ENCODE measurements around the gene ZNF428.

ZNF428 gene

DNA sequence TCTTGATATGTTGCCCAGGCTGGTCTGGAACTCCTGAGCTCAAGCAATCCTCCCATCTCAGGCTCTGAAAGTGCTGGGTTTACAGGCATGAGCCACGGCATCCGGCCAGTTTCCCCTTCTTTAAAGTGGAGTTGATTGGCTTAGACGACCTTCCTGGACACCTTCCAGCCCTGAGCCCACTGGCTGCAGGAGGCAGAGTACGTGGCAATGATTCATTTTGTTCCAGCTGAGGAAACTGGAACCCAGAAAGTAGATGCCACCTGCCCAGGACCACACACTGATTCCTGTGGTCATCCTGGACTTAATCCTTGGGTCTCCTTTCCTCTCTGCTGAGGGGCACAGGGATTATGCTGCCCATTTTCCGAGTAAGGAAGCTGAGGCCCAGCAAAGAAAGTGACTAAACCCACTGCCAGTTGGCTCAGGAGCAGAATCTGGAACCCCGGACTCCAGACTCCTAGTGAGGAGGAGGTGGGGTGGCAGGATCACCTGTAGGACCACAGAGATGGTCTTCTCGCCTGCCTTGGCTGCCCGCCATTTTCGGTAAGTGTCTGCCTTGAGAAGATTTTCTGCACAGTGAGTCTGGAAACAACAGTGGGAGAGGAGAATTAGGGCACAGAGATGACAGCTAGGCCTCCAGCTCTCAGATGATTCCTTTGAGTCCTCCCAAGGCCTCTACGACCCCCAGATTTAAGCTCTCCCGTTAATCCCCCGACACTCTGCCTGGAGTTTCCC is 44.8 kb downstream of the ZNF428 start:
- Histone ChIP-seq H3K9ac (ENCODE audit: low read depth, low read length) (peak overlapping the region; percentile 62), H3K27me3 (ENCODE audit: control insufficient read depth, insufficient read depth, low read length) (no peaks in the 10 kb centered on the region), H3K27ac (ENCODE audit: low read depth, low read length) (peak overlapping the region; percentile 43), H3K4me3 (ENCODE audit: low read depth, low read length) (peak overlapping the region; percentile 82), H3K9me3 (ENCODE audit: control insufficient read depth, insufficient read depth, low read length) (no peaks in the 10 kb centered on the region), H3K4me1 (ENCODE audit: control insufficient read depth, insufficient read depth, low read length) (peaks cover 11% of the 10 kb centered on the region; the same call in 1 of the 2 replicates), H3K36me3 (ENCODE audit: control insufficient read depth, insufficient read depth, low read length) (peaks cover 10% of the 10 kb centered on the region)

DNA sequence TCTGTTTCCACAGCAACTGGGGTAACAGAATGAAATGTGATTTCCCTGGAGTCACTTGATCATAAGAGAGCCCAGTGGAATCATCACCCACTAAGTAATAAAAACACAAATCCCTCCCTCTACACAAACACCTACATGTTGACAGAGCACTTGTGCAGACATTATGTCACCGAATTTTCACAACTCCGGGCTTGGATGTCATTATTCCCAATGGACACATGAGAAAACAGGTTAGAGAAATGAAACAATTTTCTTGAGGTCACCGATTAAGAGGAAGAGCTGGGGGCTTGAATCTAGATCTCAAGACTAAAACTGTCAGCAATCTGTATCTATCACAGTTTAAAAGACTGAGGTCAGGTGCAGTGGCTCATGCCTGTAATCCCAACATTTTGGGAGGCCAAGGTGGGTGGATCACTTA is 47.2 kb downstream of the ZNF428 start:
- Histone ChIP-seq H3K9me3 (ENCODE audit: control insufficient read depth, insufficient read depth, low read length) (no peaks in the 10 kb centered on the region), H3K36me3 (ENCODE audit: control insufficient read depth, insufficient read depth, low read length) (peaks cover 10% of the 10 kb centered on the region), H3K4me1 (ENCODE audit: control insufficient read depth, insufficient read depth, low read length) (peaks cover 11% of the 10 kb centered on the region; the same call in 1 of the 2 replicates), H3K9ac (ENCODE audit: low read depth, low read length) (no peak overlapping the region), H3K27me3 (ENCODE audit: control insufficient read depth, insufficient read depth, low read length) (no peaks in the 10 kb centered on the region), H3K27ac (ENCODE audit: low read depth, low read length) (no peak overlapping the region), H3K4me3 (ENCODE audit: low read depth, low read length) (no peak overlapping the region)

DNA sequence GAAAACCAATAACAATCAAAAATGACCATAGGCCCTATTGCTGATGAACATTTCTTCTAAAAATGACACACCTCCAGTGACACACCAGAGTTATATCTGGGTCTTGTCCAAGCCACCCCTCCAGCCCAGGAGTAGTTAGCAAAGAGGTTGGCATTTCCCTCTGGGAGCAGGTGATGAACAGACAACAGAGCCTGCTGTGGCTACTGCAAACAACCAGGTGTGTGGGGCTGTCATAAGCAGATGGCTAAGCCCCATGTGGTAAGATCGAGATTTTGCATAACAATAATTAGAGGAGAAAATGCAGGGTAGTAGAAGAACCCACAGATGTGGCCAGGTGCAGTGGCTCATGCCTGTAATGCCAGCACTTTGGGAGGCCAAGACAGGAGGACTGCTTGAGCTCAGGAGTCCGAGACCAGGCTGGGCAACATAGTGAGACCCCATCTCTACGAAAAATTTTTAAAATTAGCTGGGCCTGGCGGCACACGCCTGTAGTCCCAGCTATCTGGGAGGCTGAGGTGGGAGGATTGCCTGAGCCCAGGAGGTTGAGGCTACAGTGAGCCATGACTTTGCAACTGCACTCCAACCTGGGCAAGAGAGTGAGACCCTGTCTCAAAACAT is 49.1 kb downstream of the ZNF428 start:
- no peak overlapping the region for H3K9ac ChIP-seq (ENCODE audit: low read depth, low read length)
- peaks cover 10% of the 10 kb centered on the region for H3K36me3 ChIP-seq (ENCODE audit: control insufficient read depth, insufficient read depth, low read length)
- H3K4me1 ChIP-seq (ENCODE audit: control insufficient read depth, insufficient read depth, low read length), result peaks cover 6% of the 10 kb centered on the region; the same call in 1 of the 2 replicates

DNA sequence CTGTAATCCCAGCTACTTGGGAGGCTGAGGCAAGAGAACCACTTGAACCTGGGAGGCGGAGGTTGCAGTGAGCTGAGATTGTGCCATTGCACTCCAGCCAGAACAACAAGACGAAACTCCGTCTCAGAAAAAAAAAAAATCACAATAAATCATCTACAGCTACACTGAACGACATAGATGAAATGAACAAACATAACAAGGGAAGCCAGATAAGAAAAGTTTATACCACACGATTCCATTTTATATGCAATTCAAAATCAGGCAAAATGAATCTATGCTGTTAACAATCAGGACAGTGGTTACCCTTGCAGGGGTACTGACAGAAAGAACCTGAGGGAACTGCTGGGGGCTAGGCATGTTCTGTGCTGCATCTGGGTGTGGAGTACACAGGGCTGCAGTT is 49.8 kb downstream of the ZNF428 start:
- H3K27me3 ChIP-seq (ENCODE audit: control insufficient read depth, insufficient read depth, low read length), result no peaks in the 10 kb centered on the region
- H3K9me3 ChIP-seq (ENCODE audit: control insufficient read depth, insufficient read depth, low read length), result no peaks in the 10 kb centered on the region
- peaks cover 10% of the 10 kb centered on the region for H3K36me3 ChIP-seq (ENCODE audit: control insufficient read depth, insufficient read depth, low read length)
- H3K4me3 ChIP-seq (ENCODE audit: low read depth, low read length), result no peak overlapping the region
- no peak overlapping the region for H3K9ac ChIP-seq (ENCODE audit: low read depth, low read length)
- H3K27ac ChIP-seq (ENCODE audit: low read depth, low read length), result no peak overlapping the region
- peaks cover 2% of the 10 kb centered on the region; the same call in 1 of the 2 replicates for H3K4me1 ChIP-seq (ENCODE audit: control insufficient read depth, insufficient read depth, low read length)

More for the DNA sequence above, 49.1 kb downstream of the ZNF428 start:
- Histone ChIP-seq H3K9me3 (ENCODE audit: control insufficient read depth, insufficient read depth, low read length) (no peaks in the 10 kb centered on the region), H3K27ac (ENCODE audit: low read depth, low read length) (no peak overlapping the region), H3K27me3 (ENCODE audit: control insufficient read depth, insufficient read depth, low read length) (no peaks in the 10 kb centered on the region), H3K4me3 (ENCODE audit: low read depth, low read length) (no peak overlapping the region)

DNA sequence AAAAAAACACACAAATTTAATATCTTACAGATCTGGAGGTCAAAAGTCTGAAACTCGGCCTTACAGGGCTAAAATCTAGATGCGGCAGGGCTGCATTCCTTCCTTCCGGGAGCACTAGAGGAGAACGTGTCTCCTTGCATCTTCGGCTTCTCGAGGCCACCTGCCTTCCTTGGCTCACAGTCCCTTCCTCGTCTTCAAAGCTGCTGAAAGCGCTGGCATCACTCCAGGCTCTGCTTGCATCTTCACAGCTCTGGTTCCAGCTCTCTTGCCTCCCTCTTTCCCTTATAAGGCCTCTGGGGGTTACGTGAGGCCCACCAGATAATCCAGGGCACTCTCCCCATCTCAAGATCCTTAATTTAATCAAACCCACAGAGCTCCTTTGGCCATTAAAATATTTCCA is 54.6 kb downstream of the ZNF428 start:
- Histone ChIP-seq H3K27ac (ENCODE audit: low read depth, low read length) (no peak overlapping the region), H3K4me1 (ENCODE audit: control insufficient read depth, insufficient read depth, low read length) (no peaks in the 10 kb centered on the region), H3K36me3 (ENCODE audit: control insufficient read depth, insufficient read depth, low read length) (peaks cover 14% of the 10 kb centered on the region; the same call in 1 of the 2 replicates), H3K9ac (ENCODE audit: low read depth, low read length) (no peak overlapping the region), H3K4me3 (ENCODE audit: low read depth, low read length) (no peak overlapping the region), H3K9me3 (ENCODE audit: control insufficient read depth, insufficient read depth, low read length) (no peaks in the 10 kb centered on the region), H3K27me3 (ENCODE audit: control insufficient read depth, insufficient read depth, low read length) (no peaks in the 10 kb centered on the region)

DNA sequence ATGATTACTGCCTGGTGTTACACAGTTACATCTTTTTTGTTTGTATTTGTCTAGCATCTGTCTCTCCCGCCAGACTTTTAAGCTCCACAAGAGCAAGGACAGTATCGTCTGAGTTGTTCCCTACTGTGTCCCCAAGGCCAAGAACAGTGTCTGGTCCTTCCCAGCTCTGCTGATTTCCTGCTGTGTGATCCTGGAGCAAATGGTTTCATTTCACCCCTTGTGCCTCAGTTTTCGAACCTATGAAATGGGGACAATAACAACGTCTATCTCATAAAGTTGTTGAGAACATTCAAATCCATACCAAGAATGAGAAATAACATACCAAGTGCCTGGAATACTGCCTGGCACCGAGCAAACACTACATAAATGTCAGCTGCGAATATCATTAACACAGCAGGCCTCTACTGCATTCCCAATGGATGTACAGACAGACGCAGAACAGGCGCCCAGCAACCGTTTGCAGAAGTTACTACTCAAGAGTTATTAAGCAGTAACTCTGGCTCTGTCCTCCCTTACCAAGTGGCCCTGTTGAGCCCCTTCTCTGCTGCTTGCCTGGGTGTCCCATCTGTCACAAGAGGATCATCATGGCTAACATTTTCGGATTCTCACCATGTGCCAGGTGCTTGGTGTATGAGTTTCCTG is 55.5 kb downstream of the ZNF428 start:
- H3K27me3 ChIP-seq (ENCODE audit: control insufficient read depth, insufficient read depth, low read length), result no peaks in the 10 kb centered on the region
- H3K36me3 ChIP-seq (ENCODE audit: control insufficient read depth, insufficient read depth, low read length), result peaks cover 16% of the 10 kb centered on the region; the same call in 1 of the 2 replicates
- no peak overlapping the region for H3K4me3 ChIP-seq (ENCODE audit: low read depth, low read length)
- H3K27ac ChIP-seq (ENCODE audit: low read depth, low read length), result no peak overlapping the region
- no peak overlapping the region for H3K9ac ChIP-seq (ENCODE audit: low read depth, low read length)
- no peaks in the 10 kb centered on the region for H3K4me1 ChIP-seq (ENCODE audit: control insufficient read depth, insufficient read depth, low read length)
- no peaks in the 10 kb centered on the region for H3K9me3 ChIP-seq (ENCODE audit: control insufficient read depth, insufficient read depth, low read length)

DNA sequence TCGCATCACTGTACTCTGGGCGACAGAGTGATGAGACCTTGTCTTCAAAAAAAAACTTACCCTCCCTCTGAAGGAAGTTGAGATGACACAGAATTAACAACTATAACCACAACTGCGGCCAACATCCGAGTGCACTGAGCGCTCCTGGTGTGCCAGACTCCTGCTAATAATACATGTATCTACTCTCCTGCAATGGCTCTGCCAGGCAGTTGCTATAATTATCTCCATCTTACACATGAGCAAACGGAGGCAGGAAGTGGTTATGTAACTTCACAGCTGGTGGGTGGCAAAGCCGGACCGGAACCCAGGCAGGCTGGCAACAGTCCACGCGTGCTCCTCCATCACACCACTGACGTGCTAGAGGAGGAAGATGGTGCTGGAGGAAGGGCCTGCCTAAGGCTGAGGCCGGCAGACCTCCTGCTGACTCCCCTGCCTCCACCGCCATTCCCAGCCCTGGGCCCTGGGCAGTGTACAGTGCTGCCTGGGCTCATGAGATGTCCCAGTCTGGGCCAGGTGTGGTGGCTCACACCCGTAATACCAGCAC is 56.7 kb downstream of the ZNF428 start:
- Histone ChIP-seq H3K27ac (ENCODE audit: low read depth, low read length) (no peak overlapping the region), H3K36me3 (ENCODE audit: control insufficient read depth, insufficient read depth, low read length) (peaks cover 20% of the 10 kb centered on the region)

DNA sequence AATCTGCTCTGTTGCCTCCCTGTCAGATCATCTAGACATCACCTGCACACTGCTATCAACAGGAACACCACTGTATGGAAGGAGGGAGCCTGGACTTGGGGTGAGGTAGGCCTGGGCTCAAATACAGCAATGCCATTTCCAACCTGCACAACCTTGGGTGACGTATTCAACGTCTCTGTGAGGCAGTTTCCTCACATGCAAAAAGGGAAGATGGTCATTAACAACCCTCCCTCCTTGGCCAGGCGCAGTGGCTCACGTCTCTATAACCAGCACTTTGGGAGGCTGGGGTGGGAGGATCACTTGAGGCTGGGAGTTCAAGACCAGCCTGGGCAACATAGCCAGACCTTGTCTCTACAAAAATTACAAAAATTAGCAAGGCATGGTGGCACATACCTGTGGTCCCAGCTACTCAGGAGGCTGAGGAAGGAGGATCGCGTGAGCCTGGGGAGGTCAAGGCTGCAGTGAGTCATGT is 57.2 kb downstream of the ZNF428 start:
- Histone ChIP-seq H3K9ac (ENCODE audit: low read depth, low read length) (no peak overlapping the region), H3K9me3 (ENCODE audit: control insufficient read depth, insufficient read depth, low read length) (no peaks in the 10 kb centered on the region), H3K4me1 (ENCODE audit: control insufficient read depth, insufficient read depth, low read length) (no peaks in the 10 kb centered on the region), H3K36me3 (ENCODE audit: control insufficient read depth, insufficient read depth, low read length) (peaks cover 25% of the 10 kb centered on the region), H3K4me3 (ENCODE audit: low read depth, low read length) (no peak overlapping the region), H3K27ac (ENCODE audit: low read depth, low read length) (no peak overlapping the region), H3K27me3 (ENCODE audit: control insufficient read depth, insufficient read depth, low read length) (no peaks in the 10 kb centered on the region)

More for the DNA sequence above, 56.7 kb downstream of the ZNF428 start:
- H3K27me3 ChIP-seq (ENCODE audit: control insufficient read depth, insufficient read depth, low read length), result no peaks in the 10 kb centered on the region
- H3K4me3 ChIP-seq (ENCODE audit: low read depth, low read length), result no peak overlapping the region
- no peaks in the 10 kb centered on the region for H3K4me1 ChIP-seq (ENCODE audit: control insufficient read depth, insufficient read depth, low read length)
- no peaks in the 10 kb centered on the region for H3K9me3 ChIP-seq (ENCODE audit: control insufficient read depth, insufficient read depth, low read length)
- H3K9ac ChIP-seq (ENCODE audit: low read depth, low read length), result no peak overlapping the region

DNA sequence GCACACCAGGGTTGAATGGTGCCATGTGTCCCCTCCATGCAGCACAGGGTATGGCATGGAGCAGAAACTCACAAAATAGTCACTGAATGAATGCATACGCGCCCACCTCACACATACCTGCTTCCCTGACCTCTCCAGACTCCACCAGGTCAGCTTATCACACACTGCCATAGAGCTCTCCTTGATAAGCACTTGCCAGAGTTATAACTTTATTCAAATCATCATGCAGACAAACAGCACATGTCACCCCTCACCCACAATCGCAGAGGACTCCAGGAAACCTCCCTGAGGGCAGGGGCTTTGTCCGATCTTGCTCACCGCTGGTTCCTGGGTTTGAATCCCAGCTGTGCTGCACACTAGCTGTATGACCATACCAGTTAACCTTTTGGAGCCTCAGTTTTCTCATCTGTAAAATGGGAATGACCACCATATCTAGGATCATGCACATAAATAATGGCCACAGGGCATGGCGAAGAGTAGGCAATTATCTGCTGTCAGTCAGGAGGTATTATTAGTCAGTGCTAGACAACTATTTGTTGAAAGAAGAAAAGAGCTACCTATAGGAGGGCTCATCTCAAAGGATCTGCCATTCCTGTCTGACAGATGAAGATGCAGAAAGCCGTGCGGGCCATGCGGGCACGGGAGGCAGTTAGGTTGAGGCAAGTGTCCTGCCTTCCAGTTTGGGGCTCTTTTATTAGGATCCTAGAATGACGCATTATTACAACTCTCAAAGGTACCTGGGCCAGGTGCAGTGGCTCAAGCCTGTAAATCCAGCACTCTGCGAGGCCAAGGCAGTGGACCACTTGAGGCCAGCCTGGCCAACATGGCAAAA is 58.1 kb downstream of the ZNF428 start:
- Histone ChIP-seq H3K9me3 (ENCODE audit: control insufficient read depth, insufficient read depth, low read length) (no peaks in the 10 kb centered on the region), H3K4me3 (ENCODE audit: low read depth, low read length) (no peak overlapping the region), H3K9ac (ENCODE audit: low read depth, low read length) (no peak overlapping the region), H3K36me3 (ENCODE audit: control insufficient read depth, insufficient read depth, low read length) (peaks cover 26% of the 10 kb centered on the region), H3K4me1 (ENCODE audit: control insufficient read depth, insufficient read depth, low read length) (no peaks in the 10 kb centered on the region), H3K27me3 (ENCODE audit: control insufficient read depth, insufficient read depth, low read length) (no peaks in the 10 kb centered on the region), H3K27ac (ENCODE audit: low read depth, low read length) (no peak overlapping the region)

DNA sequence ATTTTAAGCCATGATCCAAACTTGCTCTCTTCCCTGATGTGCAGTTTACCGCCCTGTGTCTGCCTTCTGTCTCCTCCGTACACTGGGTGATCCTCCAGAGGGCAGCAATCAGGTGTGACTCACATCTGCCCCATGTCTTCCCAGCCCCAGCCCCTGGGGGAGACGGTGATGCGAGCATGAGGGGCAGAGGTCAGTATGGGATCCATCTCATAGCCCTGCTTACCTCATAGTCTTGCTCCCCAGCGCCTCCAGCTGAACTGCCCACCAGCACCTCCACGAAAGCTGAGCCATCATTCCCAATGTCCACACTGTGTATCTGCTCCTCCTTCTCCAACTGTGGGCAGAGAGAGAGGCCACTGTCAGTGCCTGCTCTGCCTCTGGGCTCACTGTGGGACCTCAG is 58.7 kb downstream of the ZNF428 start:
- Histone ChIP-seq H3K27ac (ENCODE audit: low read depth, low read length) (no peak overlapping the region), H3K9ac (ENCODE audit: low read depth, low read length) (no peak overlapping the region), H3K36me3 (ENCODE audit: control insufficient read depth, insufficient read depth, low read length) (peaks cover 26% of the 10 kb centered on the region), H3K27me3 (ENCODE audit: control insufficient read depth, insufficient read depth, low read length) (no peaks in the 10 kb centered on the region), H3K9me3 (ENCODE audit: control insufficient read depth, insufficient read depth, low read length) (no peaks in the 10 kb centered on the region), H3K4me3 (ENCODE audit: low read depth, low read length) (no peak overlapping the region), H3K4me1 (ENCODE audit: control insufficient read depth, insufficient read depth, low read length) (no peaks in the 10 kb centered on the region)

Data from HUES48 (cell line).